ENCODE results near the gene MRTFA. TPM values are rescaled to one million over a fixed set of nuclear protein-coding genes. Genes with fewer than 3 reads are reported as not detected.

Gene MRTFA
- total and polyA plus RNA-seq, 10 donors = 17.6 to 138 (median 83.9) TPM

- peaks cover 19 to 94% (median 55%) of the 10 kb centered on the region in 6 donors for H3K4me1 ChIP-seq
- peak overlapping the region; percentile 33 to 83 (median 52) for H3K4me3 ChIP-seq
- intact Hi-C loops (cut with DNase I; ENCODE audit: low total_unique reads) = no loop called here
- DNase-seq = peak; percentile 84
- H3K27ac ChIP-seq = peak overlapping the region; percentile 62 to 95 (median 88)
- no peaks in the 10 kb centered on the region for H3K27me3 ChIP-seq (replicated peaks in 1 of 7)
- H3K36me3 ChIP-seq = peaks cover 0 to 17% (median 4%) of the 10 kb centered on the region in 6 donors
- no peaks in the 10 kb centered on the region for H3K9me3 ChIP-seq
- TF ChIP-seq POLR2AphosphoS5 (IDR thresholded peaks at IDR 0.05) = peak in 2 of 3 donors; percentile 50 to 79
- TF ChIP-seq POLR2A (IDR thresholded peaks at IDR 0.05) = peak in 1 of 3 donors; percentile 49
- no peak for TF ChIP-seq CTCF (IDR thresholded peaks at IDR 0.05 in 8 of 11, conservative IDR thresholded peaks at IDR 0.05 in 3 of 11)
- whole genome bisulfite sequencing, 5 donors = 19 to 41% (median 27%) methylated on average over 13 of the region's 13 CpGs
Measured at GRCh38 chr22:40463017-40463631, 173.4 kb downstream of the MRTFA start.

DNA sequence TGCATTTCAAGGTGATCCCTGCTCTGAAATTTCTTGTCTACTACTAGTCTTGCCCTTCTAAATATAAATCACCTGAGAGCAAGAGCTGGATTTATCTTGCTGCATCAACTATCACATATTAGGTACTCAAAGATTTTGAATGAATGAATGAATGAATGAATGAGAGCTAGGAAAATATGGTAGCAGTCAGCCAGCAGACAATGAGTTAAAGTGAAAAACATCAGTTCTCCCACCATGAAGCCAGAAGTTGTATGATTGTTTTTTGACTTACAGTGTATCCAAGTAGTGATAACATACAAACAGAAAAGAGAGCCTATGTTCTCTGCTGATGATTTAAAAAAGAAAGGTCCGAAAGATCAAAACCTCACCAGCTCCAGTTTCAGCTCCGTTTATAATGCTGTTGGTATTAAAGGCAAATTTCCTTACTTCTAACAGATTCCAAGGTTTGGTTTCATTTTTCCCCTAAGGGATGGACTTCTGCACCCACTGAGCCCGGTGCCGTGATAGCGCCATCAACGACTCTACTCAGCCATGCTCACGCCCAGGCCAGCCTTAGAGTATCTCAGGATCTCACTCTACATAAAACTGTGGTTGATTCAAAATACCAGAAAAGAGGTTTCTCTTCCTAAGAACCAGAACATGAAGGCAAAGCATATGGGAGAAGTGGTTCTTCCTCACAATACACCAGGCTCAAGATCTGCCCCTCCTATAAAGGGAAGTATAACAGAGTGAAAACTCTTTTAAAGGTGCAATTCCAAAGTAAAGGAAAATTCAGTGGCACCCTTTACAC is 174.1 kb downstream of the MRTFA start:
- DNase-seq = no peak
- Histone ChIP-seq H3K4me1 (peaks cover 19 to 99% (median 62%) of the 10 kb centered on the region in 6 donors), H3K9me3 (no peaks in the 10 kb centered on the region), H3K36me3 (peaks cover 0 to 17% (median 4%) of the 10 kb centered on the region in 6 donors), H3K4me3 (peak overlapping the region; percentile 33 to 83 (median 52)), H3K27me3 (replicated peaks in 1 of 7) (no peaks in the 10 kb centered on the region), H3K27ac (peak overlapping the region; percentile 62 to 95 (median 88))
- TF ChIP-seq POLR2A (IDR thresholded peaks at IDR 0.05) = no peak
- TF ChIP-seq CTCF (IDR thresholded peaks at IDR 0.05 in 8 of 11, conservative IDR thresholded peaks at IDR 0.05 in 3 of 11) = no peak
- no peak for TF ChIP-seq POLR2AphosphoS5 (IDR thresholded peaks at IDR 0.05)
- intact Hi-C loops (cut with DNase I; ENCODE audit: low total_unique reads) = no loop called here
- 18 to 36% (median 20%) methylated on average over 7 of the region's 7 CpGs for WGBS, 5 donors

- Histone ChIP-seq H3K9me3 (no peaks in the 10 kb centered on the region), H3K4me1 (peaks cover 24 to 100% (median 74%) of the 10 kb centered on the region in 6 donors), H3K27ac (peak overlapping the region in 4 of 8 donors; percentile 34 to 59 (median 52)), H3K4me3 (no peak overlapping the region), H3K36me3 (peaks cover 0 to 14% (median 0%) of the 10 kb centered on the region in 6 donors), H3K27me3 (replicated peaks in 1 of 7) (no peaks in the 10 kb centered on the region)
- no peak for DNase-seq
- TF ChIP-seq CTCF (IDR thresholded peaks at IDR 0.05 in 8 of 11, conservative IDR thresholded peaks at IDR 0.05 in 3 of 11) (no peak), POLR2AphosphoS5 (IDR thresholded peaks at IDR 0.05) (no peak), POLR2A (IDR thresholded peaks at IDR 0.05) (no peak)
- intact Hi-C loops (cut with DNase I; ENCODE audit: low total_unique reads) = no loop called here
Measured at GRCh38 chr22:40453671-40454070, 182.8 kb downstream of the MRTFA start.
